SU-DHL-6 (cell line): ENCODE data around the gene GATM.

Experiments
- H2AFZ ChIP-seq: fragments of 200-600 bp; sonication (generic); 2 replicates; pipeline ENCODE4 v1.6.1; 2014; ENCODE audit warnings: low read depth, mild to moderate bottlenecking, moderate library complexity, mixed read lengths, antibody characterized with exemption, low read length; ENCODE audit not compliant: severe bottlenecking
- H3F3A ChIP-seq: fragments of 200-600 bp; shearing (Covaris generic); 2 replicates; pipeline ENCODE4 v1.6.0; 2016; ENCODE audit warnings: antibody characterized with exemption, mild to moderate bottlenecking; ENCODE audit not compliant: insufficient read depth
- H3K27ac ChIP-seq: fragments of 200-600 bp; sonication (generic); 2 replicates; pipeline ENCODE4 v1.5.1; 2016; ENCODE audit warnings: low read depth, mild to moderate bottlenecking, low read length, moderate library complexity, mixed read lengths
- H3K27me3 ChIP-seq: fragments of 200-600 bp; sonication (generic), shearing (Covaris generic); 2 replicates; pipeline ENCODE4 v1.6.0; 2014; ENCODE audit warnings: mild to moderate bottlenecking, low read length
- H3K36me3 ChIP-seq: fragments of 200-600 bp; sonication (generic); 2 replicates; pipeline ENCODE4 v1.6.1; 2014; ENCODE audit warnings: mild to moderate bottlenecking, low read length, mixed read lengths
- H3K4me2 ChIP-seq: fragments of 300-600, 200-600 bp; shearing (Covaris generic), sonication (generic); 2 replicates; pipeline ENCODE4 v1.6.0; 2014; ENCODE audit warnings: low read length, low read depth, mild to moderate bottlenecking; ENCODE audit not compliant: poor library complexity, severe bottlenecking
- H3K4me3 ChIP-seq: fragments of 200-600 bp; sonication (generic); 2 replicates; pipeline ENCODE4 v1.5.1; 2014; ENCODE audit warnings: antibody characterized with exemption, low read length, mild to moderate bottlenecking, mixed read lengths; ENCODE audit not compliant: insufficient read depth, poor library complexity, severe bottlenecking
- H3K79me2 ChIP-seq: fragments of 200-600 bp; sonication (generic); 2 replicates; pipeline ENCODE4 v1.6.1; 2014; ENCODE audit warnings: mild to moderate bottlenecking, low read length, moderate library complexity; ENCODE audit not compliant: insufficient read depth
- H3K9ac ChIP-seq: fragments of 200-600 bp; sonication (generic); 2 replicates; pipeline ENCODE4 v1.7.0; 2014; ENCODE audit warnings: mild to moderate bottlenecking, low read length
- H3K9me2 ChIP-seq: fragments of 200-600 bp; sonication (generic); replicated peaks from 2 replicates; pipeline ENCODE4 v1.6.1; 2014; ENCODE audit warnings: low read length; ENCODE audit not compliant: insufficient read depth
- H3K9me3 ChIP-seq: fragments of 200-600 bp; sonication (generic); 2 replicates; pipeline ENCODE4 v1.6.1; 2014; ENCODE audit warnings: low read length, mixed read lengths; ENCODE audit not compliant: insufficient read depth
- H4K20me1 ChIP-seq: fragments of 200-600 bp; sonication (generic); 2 replicates; pipeline ENCODE4 v1.6.1; 2014; ENCODE audit warnings: low read depth, mild to moderate bottlenecking, antibody characterized with exemption, low read length, moderate library complexity, mixed read lengths
- EZH2phosphoT487 ChIP-seq: fragments of 200-600 bp; sonication (generic), shearing (Covaris generic); conservative IDR thresholded peaks from 2 replicates; pipeline ENCODE4 v1.6.1; 2018; ENCODE audit warnings: mild to moderate bottlenecking, antibody characterized with exemption, low read length, moderate library complexity, mixed read lengths
- TF ChIP-seq, protein P1 (sequence below): fragments of 200-600 bp; sonication (generic); IDR thresholded peaks from one replicate; pipeline ENCODE4 v1.5.1; 2017; ENCODE audit warnings: antibody characterized with exemption, mild to moderate bottlenecking, low read length, moderate library complexity; ENCODE audit not compliant: insufficient read depth, poor library complexity, severe bottlenecking

The GATM gene

GRCh38 chr15:45424429-45424828 is 46.1 kb upstream of the GATM start:
- H3K36me3 ChIP-seq: peaks cover 12% of the 10 kb centered on the region; the same call in 1 of the 2 replicates
- H3K4me3 ChIP-seq: no peak overlapping the region
- no peaks in the 10 kb centered on the region for H3K79me2 ChIP-seq
- no peak overlapping the region for H2AFZ ChIP-seq
- H3K27me3 ChIP-seq: no peaks in the 10 kb centered on the region
- no peak overlapping the region for H3K4me2 ChIP-seq
- H3K9ac ChIP-seq: no peak overlapping the region
- peaks cover 11% of the 10 kb centered on the region; the same call in 1 of the 2 replicates for H3F3A ChIP-seq
- peaks cover 3% of the 10 kb centered on the region; the same call in 1 of the 2 replicates for H4K20me1 ChIP-seq
- no peak overlapping the region for H3K27ac ChIP-seq
- no peak for TF ChIP-seq EZH2phosphoT487
- TF ChIP-seq, protein P1, sequence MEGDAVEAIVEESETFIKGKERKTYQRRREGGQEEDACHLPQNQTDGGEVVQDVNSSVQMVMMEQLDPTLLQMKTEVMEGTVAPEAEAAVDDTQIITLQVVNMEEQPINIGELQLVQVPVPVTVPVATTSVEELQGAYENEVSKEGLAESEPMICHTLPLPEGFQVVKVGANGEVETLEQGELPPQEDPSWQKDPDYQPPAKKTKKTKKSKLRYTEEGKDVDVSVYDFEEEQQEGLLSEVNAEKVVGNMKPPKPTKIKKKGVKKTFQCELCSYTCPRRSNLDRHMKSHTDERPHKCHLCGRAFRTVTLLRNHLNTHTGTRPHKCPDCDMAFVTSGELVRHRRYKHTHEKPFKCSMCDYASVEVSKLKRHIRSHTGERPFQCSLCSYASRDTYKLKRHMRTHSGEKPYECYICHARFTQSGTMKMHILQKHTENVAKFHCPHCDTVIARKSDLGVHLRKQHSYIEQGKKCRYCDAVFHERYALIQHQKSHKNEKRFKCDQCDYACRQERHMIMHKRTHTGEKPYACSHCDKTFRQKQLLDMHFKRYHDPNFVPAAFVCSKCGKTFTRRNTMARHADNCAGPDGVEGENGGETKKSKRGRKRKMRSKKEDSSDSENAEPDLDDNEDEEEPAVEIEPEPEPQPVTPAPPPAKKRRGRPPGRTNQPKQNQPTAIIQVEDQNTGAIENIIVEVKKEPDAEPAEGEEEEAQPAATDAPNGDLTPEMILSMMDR: no peak
- H3K9me3 ChIP-seq: no peaks in the 10 kb centered on the region
- H3K9me2 ChIP-seq: no peaks in the 10 kb centered on the region

DNA sequence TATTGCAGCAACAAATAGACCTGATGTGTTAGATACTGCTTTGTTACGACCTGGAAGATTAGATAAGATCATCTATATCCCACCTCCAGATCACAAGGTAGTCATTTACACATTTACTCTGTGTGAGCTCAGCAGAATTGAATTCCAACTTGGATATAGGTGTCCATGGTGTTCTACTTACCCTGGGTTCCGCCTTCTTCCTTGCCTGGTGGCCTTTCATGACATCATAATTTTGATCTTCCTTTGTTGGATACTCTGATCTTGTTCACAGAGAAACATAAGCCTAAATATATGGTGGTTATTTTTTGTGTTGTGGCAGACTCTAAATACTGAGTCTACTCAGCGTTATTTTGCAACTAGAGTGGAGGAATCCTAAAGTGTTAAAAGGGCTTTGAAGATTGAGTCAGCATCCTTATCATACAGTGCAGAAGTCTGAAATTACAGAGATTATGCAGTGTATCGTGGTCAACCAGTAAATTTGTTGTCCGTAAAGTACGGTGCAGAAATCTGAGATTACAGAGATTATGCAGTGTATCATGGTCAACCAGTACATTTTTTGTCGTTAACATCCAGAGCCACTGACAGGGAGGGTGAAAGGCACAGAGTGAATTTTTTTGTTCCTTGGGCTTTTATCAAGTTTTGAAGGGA is 39.1 kb upstream of the GATM start:
- Histone ChIP-seq H3F3A (peaks cover 7% of the 10 kb centered on the region; the same call in 1 of the 2 replicates), H3K4me2 (no peak overlapping the region), H3K9ac (no peak overlapping the region), H2AFZ (no peak overlapping the region), H4K20me1 (peaks cover 3% of the 10 kb centered on the region; the same call in 1 of the 2 replicates), H3K9me3 (no peaks in the 10 kb centered on the region), H3K9me2 (no peaks in the 10 kb centered on the region), H3K27me3 (no peaks in the 10 kb centered on the region), H3K36me3 (peaks cover 65% of the 10 kb centered on the region; the same call in 1 of the 2 replicates), H3K27ac (no peak overlapping the region), H3K79me2 (no peaks in the 10 kb centered on the region; the same call in 1 of the 2 replicates), H3K4me3 (no peak overlapping the region)
- no peak for TF ChIP-seq EZH2phosphoT487
- TF ChIP-seq, protein P1: no peak

- no peak overlapping the region for H2AFZ ChIP-seq
- TF ChIP-seq, protein P1: no peak
- no peak for TF ChIP-seq EZH2phosphoT487
- H3K9ac ChIP-seq: no peak overlapping the region
- H3K36me3 ChIP-seq: peaks cover 58% of the 10 kb centered on the region; the same call in 1 of the 2 replicates
- H3K79me2 ChIP-seq: no peaks in the 10 kb centered on the region; the same call in 1 of the 2 replicates
- H3K9me2 ChIP-seq: no peaks in the 10 kb centered on the region
- H3K9me3 ChIP-seq: no peaks in the 10 kb centered on the region
- H3F3A ChIP-seq: no peaks in the 10 kb centered on the region
- H3K27me3 ChIP-seq: no peaks in the 10 kb centered on the region
- no peak overlapping the region for H3K4me3 ChIP-seq
- H3K4me2 ChIP-seq: no peak overlapping the region
- H4K20me1 ChIP-seq: no peaks in the 10 kb centered on the region
- H3K27ac ChIP-seq: no peak overlapping the region
These were observed 36.0 kb upstream of the GATM start for GRCh38 chr15:45414215-45414885.
